ENCODE measurements around the gene ACTA2.
"Not testable (repeated sequence)": the region's sequence is repeated elsewhere in the genome, so short reads cannot be mapped to it uniquely, and the experiment has no call there.

ACTA2 gene

GRCh38 chr10:88949051-88949450 is 3.5 kb downstream of the ACTA2 start:
- DNase-seq, result no peak

- DNase-seq, result no peak
These were observed 5.5 kb downstream of the ACTA2 start for GRCh38 chr10:88946965-88947590.

- no peak for DNase-seq
These were observed 6.4 kb downstream of the ACTA2 start for GRCh38 chr10:88946200-88946599.

GRCh38 chr10:88944813-88945212 is 7.8 kb downstream of the ACTA2 start:
- DNase-seq, result no peak

GRCh38 chr10:88943778-88944177 is 8.8 kb downstream of the ACTA2 start:
- no peak for DNase-seq

- DNase-seq, result no peak
These were observed 11.5 kb downstream of the ACTA2 start for GRCh38 chr10:88941026-88941425.

- DNase-seq, result no peak
These were observed 13.6 kb downstream of the ACTA2 start for GRCh38 chr10:88938938-88939337.

- peak; percentile 41 for DNase-seq
These were observed 14.5 kb downstream of the ACTA2 start for GRCh38 chr10:88938039-88938438.

GRCh38 chr10:88936656-88937055 is 15.9 kb downstream of the ACTA2 start:
- DNase-seq, result no peak

- peak; percentile 90 for DNase-seq
These were observed 17.5 kb downstream of the ACTA2 start for GRCh38 chr10:88934900-88935672.

- DNase-seq, result no peak
These were observed 19.0 kb downstream of the ACTA2 start for GRCh38 chr10:88933564-88933963.

- DNase-seq, result peak; percentile 88
These were observed 19.9 kb downstream of the ACTA2 start for GRCh38 chr10:88932539-88933256.

GRCh38 chr10:88932029-88932428 is 20.5 kb downstream of the ACTA2 start:
- DNase-seq, result not testable (repeated sequence)

GRCh38 chr10:88931548-88931947 is 21.0 kb downstream of the ACTA2 start:
- DNase-seq, result no peak

GRCh38 chr10:88928254-88928653 is 24.3 kb downstream of the ACTA2 start:
- no peak for DNase-seq

- DNase-seq, result no peak
These were observed 25.2 kb downstream of the ACTA2 start for GRCh38 chr10:88927416-88927690.

- peak; percentile 53 for DNase-seq
These were observed 25.8 kb downstream of the ACTA2 start for GRCh38 chr10:88926566-88927415.

GRCh38 chr10:88923520-88923919 is 29.1 kb downstream of the ACTA2 start:
- no peak for DNase-seq

GRCh38 chr10:88922041-88922440 is 30.5 kb downstream of the ACTA2 start:
- no peak for DNase-seq

- DNase-seq, result no peak
These were observed 31.5 kb downstream of the ACTA2 start for GRCh38 chr10:88920986-88921593.

- no peak for DNase-seq
These were observed 32.4 kb downstream of the ACTA2 start for GRCh38 chr10:88920198-88920597.

- no peak for DNase-seq
These were observed 33.5 kb downstream of the ACTA2 start for GRCh38 chr10:88919041-88919440.

Data from hematopoietic multipotent progenitor cell treated with erythropoietin and hydrocortisone succinate and interleukin-3 and kit ligand, for 4 days (in vitro differentiated cells).